IPS DF 6.9 (cell line): ENCODE results near the gene RPL22.

Experiments
- DNase-seq: peaks from one replicate; pipeline ENCODE4 v3.0.0-alpha.2; 2013; ENCODE audit warnings: low read depth, low spot score
- H3K27ac ChIP-seq: one replicate; pipeline ENCODE4 v1.5.1; 2013; ENCODE audit warnings: low read length, control low read depth
- H3K27me3 ChIP-seq: 2 replicates; pipeline ENCODE4 v1.6.1; 2013; ENCODE audit warnings: mild to moderate bottlenecking, low read length; ENCODE audit not compliant: control insufficient read depth, insufficient read depth
- H3K36me3 ChIP-seq: 2 replicates; pipeline ENCODE4 v1.6.1; 2013; ENCODE audit warnings: low read length; ENCODE audit not compliant: control insufficient read depth, insufficient read depth
- H3K4me1 ChIP-seq: 2 replicates; pipeline ENCODE4 v1.6.1; 2013; ENCODE audit warnings: low read length; ENCODE audit not compliant: control insufficient read depth, insufficient read depth
- H3K4me3 ChIP-seq: 2 replicates; pipeline ENCODE4 v1.5.1; 2013; ENCODE audit warnings: mild to moderate bottlenecking, low read length
- H3K9me3 ChIP-seq: 2 replicates; pipeline ENCODE4 v1.6.1; 2013; ENCODE audit warnings: low read length, inconsistent platforms; ENCODE audit not compliant: control insufficient read depth, insufficient read depth
- WGBS: extraction: QIAGEN DNeasy Blood & Tissue Kit; methylation state at CpG from one replicate; pipeline ENCODE4 v1.1.7; 2013; ENCODE audit warnings: mixed read lengths, missing lambda C conversion rate; ENCODE audit not compliant: insufficient read length, insufficient coverage; 5-methylcytosine and 5-hydroxymethylcytosine counted together

RPL22 gene

GRCh38 chr1:6165027-6165426 lies 34.4 kb downstream of the RPL22 start:
- Histone ChIP-seq H3K4me3 (no peak overlapping the region), H3K27ac (no peak overlapping the region), H3K4me1 (no peaks in the 10 kb centered on the region), H3K9me3 (no peaks in the 10 kb centered on the region), H3K27me3 (no peaks in the 10 kb centered on the region), H3K36me3 (no peaks in the 10 kb centered on the region)
- no CpG with 5 or more reads among the region's 7 CpGs for WGBS
- no peak for DNase-seq

- Histone ChIP-seq H3K27ac (no peak overlapping the region), H3K4me3 (no peak overlapping the region; the same call in 1 of the 2 replicates), H3K4me1 (no peaks in the 10 kb centered on the region), H3K27me3 (no peaks in the 10 kb centered on the region), H3K36me3 (no peaks in the 10 kb centered on the region), H3K9me3 (no peaks in the 10 kb centered on the region)
- WGBS, result no CpG with 5 or more reads among the region's 19 CpGs
- no peak for DNase-seq
Observed at GRCh38 chr1:6163973-6164617, 35.3 kb downstream of the RPL22 start.

- no peaks in the 10 kb centered on the region for H3K36me3 ChIP-seq
- H3K27me3 ChIP-seq, result no peaks in the 10 kb centered on the region
- H3K4me3 ChIP-seq, result no peak overlapping the region; the same call in 1 of the 2 replicates
- H3K4me1 ChIP-seq, result no peaks in the 10 kb centered on the region
- H3K9me3 ChIP-seq, result no peaks in the 10 kb centered on the region
- WGBS, result no CpG with 5 or more reads among the region's 15 CpGs
- no peak overlapping the region for H3K27ac ChIP-seq
- no peak for DNase-seq
Observed at GRCh38 chr1:6163191-6163972, 36.0 kb downstream of the RPL22 start.

- no peak overlapping the region for H3K27ac ChIP-seq
- H3K4me1 ChIP-seq, result no peaks in the 10 kb centered on the region
- no peaks in the 10 kb centered on the region for H3K36me3 ChIP-seq
- H3K4me3 ChIP-seq, result no peak overlapping the region
- no CpG with 5 or more reads among the region's 13 CpGs for WGBS
- no peak for DNase-seq
- no peaks in the 10 kb centered on the region for H3K9me3 ChIP-seq
- H3K27me3 ChIP-seq, result no peaks in the 10 kb centered on the region
Observed at GRCh38 chr1:6162773-6163172, 36.6 kb downstream of the RPL22 start.

- no peak overlapping the region for H3K4me3 ChIP-seq
- no peak overlapping the region for H3K27ac ChIP-seq
- no peaks in the 10 kb centered on the region for H3K9me3 ChIP-seq
- WGBS, result no CpG with 5 or more reads among the region's 7 CpGs
- no peak for DNase-seq
- no peaks in the 10 kb centered on the region for H3K4me1 ChIP-seq
- no peaks in the 10 kb centered on the region for H3K27me3 ChIP-seq
- no peaks in the 10 kb centered on the region for H3K36me3 ChIP-seq
Observed at GRCh38 chr1:6162341-6162740, 37.1 kb downstream of the RPL22 start.

GRCh38 chr1:6158181-6158580 lies 41.2 kb downstream of the RPL22 start:
- Histone ChIP-seq H3K27ac (no peak overlapping the region), H3K4me1 (no peaks in the 10 kb centered on the region), H3K36me3 (no peaks in the 10 kb centered on the region), H3K27me3 (no peaks in the 10 kb centered on the region), H3K4me3 (no peak overlapping the region), H3K9me3 (no peaks in the 10 kb centered on the region)
- WGBS, result no CpG with 5 or more reads among the region's 8 CpGs
- no peak for DNase-seq

- no peaks in the 10 kb centered on the region for H3K27me3 ChIP-seq
- no CpG with 5 or more reads among the region's 15 CpGs for WGBS
- H3K4me3 ChIP-seq, result no peak overlapping the region
- no peaks in the 10 kb centered on the region for H3K36me3 ChIP-seq
- H3K9me3 ChIP-seq, result no peaks in the 10 kb centered on the region
- H3K27ac ChIP-seq, result no peak overlapping the region
- no peaks in the 10 kb centered on the region for H3K4me1 ChIP-seq
- no peak for DNase-seq
Observed at GRCh38 chr1:6157528-6158174, 41.7 kb downstream of the RPL22 start.

- Histone ChIP-seq H3K27me3 (no peaks in the 10 kb centered on the region), H3K27ac (no peak overlapping the region), H3K4me3 (no peak overlapping the region), H3K36me3 (no peaks in the 10 kb centered on the region), H3K9me3 (no peaks in the 10 kb centered on the region), H3K4me1 (no peaks in the 10 kb centered on the region)
- WGBS, result no CpG with 5 or more reads among the region's 2 CpGs
- no peak for DNase-seq
Observed at GRCh38 chr1:6157132-6157527, 42.3 kb downstream of the RPL22 start.

GRCh38 chr1:6154525-6155319 lies 44.7 kb downstream of the RPL22 start:
- H3K4me1 ChIP-seq, result no peaks in the 10 kb centered on the region
- no peaks in the 10 kb centered on the region for H3K9me3 ChIP-seq
- H3K27ac ChIP-seq, result no peak overlapping the region
- no peaks in the 10 kb centered on the region for H3K36me3 ChIP-seq
- no peak for DNase-seq
- H3K27me3 ChIP-seq, result no peaks in the 10 kb centered on the region
- WGBS, result no CpG with 5 or more reads among the region's 26 CpGs
- H3K4me3 ChIP-seq, result no peak overlapping the region

GRCh38 chr1:6152882-6153281 lies 46.5 kb downstream of the RPL22 start:
- DNase-seq, result no peak
- no CpG with 5 or more reads among the region's 7 CpGs for WGBS
- no peaks in the 10 kb centered on the region for H3K36me3 ChIP-seq
- peaks cover 1% of the 10 kb centered on the region; the same call in 1 of the 2 replicates for H3K4me1 ChIP-seq
- H3K4me3 ChIP-seq, result no peak overlapping the region
- no peak overlapping the region for H3K27ac ChIP-seq
- no peaks in the 10 kb centered on the region for H3K9me3 ChIP-seq
- peaks cover 3% of the 10 kb centered on the region; the same call in 1 of the 2 replicates for H3K27me3 ChIP-seq
